ENCODE measurements around the gene MYO3A. TPM values are rescaled to one million over a fixed set of nuclear protein-coding genes. Genes with fewer than 3 reads are reported as not detected.

The MYO3A gene
- polyA plus RNA-seq (2013, experiment 1 of 4): 0.81 TPM
- 0.82 TPM for polyA plus RNA-seq (2013, experiment 2 of 4)
- 0.32 TPM for polyA plus RNA-seq (2013, experiment 3 of 4)
- 0.69 TPM for polyA plus RNA-seq (2013, experiment 4 of 4)

GRCh38 chr10:25933653-25934608 is at the start of gene MYO3A:
Gene MYO3A, plus strand, starts transcription at chr10:25934229. Its CDS starts 17,882 bp downstream, at chr10:25952111.
- WGBS, 2 experiments: 4% methylated on average over 73 of the region's 73 CpGs
- Histone ChIP-seq H3K27ac (ENCODE audit: insufficient read depth, low read depth, low read length, poor library complexity, severe bottlenecking) (no peak within 1 kb of the TSS), H3K4me1 (ENCODE audit: control insufficient read depth, insufficient read depth, low read length) (no peaks in the 10 kb centered on the region), H3K36me3 (ENCODE audit: control insufficient read depth, insufficient read depth, low read length) (no peaks in the 10 kb centered on the region), H3K4me3 (ENCODE audit: insufficient read depth, low read depth, low read length) (peak within 1 kb of the TSS; percentile 33), H3K9me3 (ENCODE audit: control insufficient read depth, low read length) (no peaks in the 10 kb centered on the region), H3K27me3 (ENCODE audit: control insufficient read depth, insufficient read depth, low read length, poor library complexity, severe bottlenecking) (peaks cover 28% of the 10 kb centered on the region)

GRCh38 chr10:25888627-25889026 is 45.4 kb upstream of the MYO3A start:
- H3K4me3 ChIP-seq (ENCODE audit: insufficient read depth, low read depth, low read length): no peak overlapping the region
- H3K4me1 ChIP-seq (ENCODE audit: control insufficient read depth, insufficient read depth, low read length): no peaks in the 10 kb centered on the region
- 88 to 89% methylated on average over 5 of the region's 5 CpGs for WGBS, 2 experiments

GRCh38 chr10:25890995-25891394 is 43.0 kb upstream of the MYO3A start:
- H3K36me3 ChIP-seq (ENCODE audit: control insufficient read depth, insufficient read depth, low read length): no peaks in the 10 kb centered on the region
- H3K27ac ChIP-seq (ENCODE audit: insufficient read depth, low read depth, low read length, poor library complexity, severe bottlenecking): no peak overlapping the region
- no peak overlapping the region for H3K4me3 ChIP-seq (ENCODE audit: insufficient read depth, low read depth, low read length)
- H3K4me1 ChIP-seq (ENCODE audit: control insufficient read depth, insufficient read depth, low read length): peaks cover 4% of the 10 kb centered on the region
- WGBS, 2 experiments: no CpG with 5 or more reads among the region's 2 CpGs
- no peaks in the 10 kb centered on the region for H3K27me3 ChIP-seq (ENCODE audit: control insufficient read depth, insufficient read depth, low read length, poor library complexity, severe bottlenecking)
- no peaks in the 10 kb centered on the region for H3K9me3 ChIP-seq (ENCODE audit: control insufficient read depth, low read length)

More at GRCh38 chr10:25888627-25889026, 45.4 kb upstream of the MYO3A start:
- Histone ChIP-seq H3K9me3 (ENCODE audit: control insufficient read depth, low read length) (no peaks in the 10 kb centered on the region), H3K36me3 (ENCODE audit: control insufficient read depth, insufficient read depth, low read length) (no peaks in the 10 kb centered on the region), H3K27ac (ENCODE audit: insufficient read depth, low read depth, low read length, poor library complexity, severe bottlenecking) (no peak overlapping the region), H3K27me3 (ENCODE audit: control insufficient read depth, insufficient read depth, low read length, poor library complexity, severe bottlenecking) (no peaks in the 10 kb centered on the region)

GRCh38 chr10:25895856-25896255 is 38.2 kb upstream of the MYO3A start:
- Histone ChIP-seq H3K4me1 (ENCODE audit: control insufficient read depth, insufficient read depth, low read length) (peaks cover 9% of the 10 kb centered on the region), H3K9me3 (ENCODE audit: control insufficient read depth, low read length) (no peaks in the 10 kb centered on the region), H3K27ac (ENCODE audit: insufficient read depth, low read depth, low read length, poor library complexity, severe bottlenecking) (no peak overlapping the region), H3K4me3 (ENCODE audit: insufficient read depth, low read depth, low read length) (no peak overlapping the region), H3K27me3 (ENCODE audit: control insufficient read depth, insufficient read depth, low read length, poor library complexity, severe bottlenecking) (no peaks in the 10 kb centered on the region), H3K36me3 (ENCODE audit: control insufficient read depth, insufficient read depth, low read length) (no peaks in the 10 kb centered on the region)
- 44 to 80% methylated on average over 3 to 5 of the region's 5 CpGs for WGBS, 2 experiments

GRCh38 chr10:25896421-25896820 is 37.6 kb upstream of the MYO3A start:
- H3K27ac ChIP-seq (ENCODE audit: insufficient read depth, low read depth, low read length, poor library complexity, severe bottlenecking): no peak overlapping the region
- H3K36me3 ChIP-seq (ENCODE audit: control insufficient read depth, insufficient read depth, low read length): no peaks in the 10 kb centered on the region
- no peak overlapping the region for H3K4me3 ChIP-seq (ENCODE audit: insufficient read depth, low read depth, low read length)
- H3K27me3 ChIP-seq (ENCODE audit: control insufficient read depth, insufficient read depth, low read length, poor library complexity, severe bottlenecking): no peaks in the 10 kb centered on the region
- peaks cover 9% of the 10 kb centered on the region for H3K4me1 ChIP-seq (ENCODE audit: control insufficient read depth, insufficient read depth, low read length)
- WGBS, 2 experiments: 62 to 73% methylated on average over 3 of the region's 3 CpGs
- H3K9me3 ChIP-seq (ENCODE audit: control insufficient read depth, low read length): no peaks in the 10 kb centered on the region

GRCh38 chr10:25899304-25899703 is 34.7 kb upstream of the MYO3A start:
- no peak overlapping the region for H3K27ac ChIP-seq (ENCODE audit: insufficient read depth, low read depth, low read length, poor library complexity, severe bottlenecking)
- H3K27me3 ChIP-seq (ENCODE audit: control insufficient read depth, insufficient read depth, low read length, poor library complexity, severe bottlenecking): no peaks in the 10 kb centered on the region
- H3K9me3 ChIP-seq (ENCODE audit: control insufficient read depth, low read length): no peaks in the 10 kb centered on the region
- H3K36me3 ChIP-seq (ENCODE audit: control insufficient read depth, insufficient read depth, low read length): no peaks in the 10 kb centered on the region
- H3K4me3 ChIP-seq (ENCODE audit: insufficient read depth, low read depth, low read length): no peak overlapping the region
- peaks cover 9% of the 10 kb centered on the region for H3K4me1 ChIP-seq (ENCODE audit: control insufficient read depth, insufficient read depth, low read length)
- WGBS, 2 experiments: 78 to 100% methylated on average over 1 to 3 of the region's 3 CpGs

- WGBS, 2 experiments: 90 to 99% methylated on average over 4 of the region's 4 CpGs
- no peaks in the 10 kb centered on the region for H3K9me3 ChIP-seq (ENCODE audit: control insufficient read depth, low read length)
- H3K4me3 ChIP-seq (ENCODE audit: insufficient read depth, low read depth, low read length): no peak overlapping the region
- no peak overlapping the region for H3K27ac ChIP-seq (ENCODE audit: insufficient read depth, low read depth, low read length, poor library complexity, severe bottlenecking)
- no peaks in the 10 kb centered on the region for H3K27me3 ChIP-seq (ENCODE audit: control insufficient read depth, insufficient read depth, low read length, poor library complexity, severe bottlenecking)
- no peaks in the 10 kb centered on the region for H3K36me3 ChIP-seq (ENCODE audit: control insufficient read depth, insufficient read depth, low read length)
- peaks cover 2% of the 10 kb centered on the region for H3K4me1 ChIP-seq (ENCODE audit: control insufficient read depth, insufficient read depth, low read length)
Measured at GRCh38 chr10:25901199-25901598, 32.8 kb upstream of the MYO3A start.

- no peaks in the 10 kb centered on the region for H3K9me3 ChIP-seq (ENCODE audit: control insufficient read depth, low read length)
- no peaks in the 10 kb centered on the region for H3K4me1 ChIP-seq (ENCODE audit: control insufficient read depth, insufficient read depth, low read length)
- no peak overlapping the region for H3K4me3 ChIP-seq (ENCODE audit: insufficient read depth, low read depth, low read length)
- H3K27me3 ChIP-seq (ENCODE audit: control insufficient read depth, insufficient read depth, low read length, poor library complexity, severe bottlenecking): no peaks in the 10 kb centered on the region
- H3K36me3 ChIP-seq (ENCODE audit: control insufficient read depth, insufficient read depth, low read length): no peaks in the 10 kb centered on the region
- WGBS, 2 experiments: 94 to 98% methylated on average over 5 of the region's 5 CpGs
- H3K27ac ChIP-seq (ENCODE audit: insufficient read depth, low read depth, low read length, poor library complexity, severe bottlenecking): no peak overlapping the region
Measured at GRCh38 chr10:25902002-25902401, 32.0 kb upstream of the MYO3A start.

GRCh38 chr10:25907261-25907660 is 26.8 kb upstream of the MYO3A start:
- Histone ChIP-seq H3K4me1 (ENCODE audit: control insufficient read depth, insufficient read depth, low read length) (no peaks in the 10 kb centered on the region), H3K27ac (ENCODE audit: insufficient read depth, low read depth, low read length, poor library complexity, severe bottlenecking) (no peak overlapping the region), H3K36me3 (ENCODE audit: control insufficient read depth, insufficient read depth, low read length) (no peaks in the 10 kb centered on the region), H3K9me3 (ENCODE audit: control insufficient read depth, low read length) (no peaks in the 10 kb centered on the region), H3K27me3 (ENCODE audit: control insufficient read depth, insufficient read depth, low read length, poor library complexity, severe bottlenecking) (no peaks in the 10 kb centered on the region), H3K4me3 (ENCODE audit: insufficient read depth, low read depth, low read length) (no peak overlapping the region)
- WGBS, 2 experiments: 89 to 90% methylated on average over 4 of the region's 4 CpGs

- no peaks in the 10 kb centered on the region for H3K4me1 ChIP-seq (ENCODE audit: control insufficient read depth, insufficient read depth, low read length)
- no peak overlapping the region for H3K27ac ChIP-seq (ENCODE audit: insufficient read depth, low read depth, low read length, poor library complexity, severe bottlenecking)
- H3K4me3 ChIP-seq (ENCODE audit: insufficient read depth, low read depth, low read length): no peak overlapping the region
- 63 to 69% methylated on average over 2 of the region's 2 CpGs for WGBS, 2 experiments
- no peaks in the 10 kb centered on the region for H3K9me3 ChIP-seq (ENCODE audit: control insufficient read depth, low read length)
- no peaks in the 10 kb centered on the region for H3K27me3 ChIP-seq (ENCODE audit: control insufficient read depth, insufficient read depth, low read length, poor library complexity, severe bottlenecking)
- no peaks in the 10 kb centered on the region for H3K36me3 ChIP-seq (ENCODE audit: control insufficient read depth, insufficient read depth, low read length)
Measured at GRCh38 chr10:25912866-25913265, 21.2 kb upstream of the MYO3A start.
